GM13976 (cell line): Measurements from ENCODE around the gene ZBTB8A.
"Not testable (repeated sequence)": the region's sequence is repeated elsewhere in the genome, so short reads cannot be mapped to it uniquely, and the experiment has no call there.

Experiments
- DNase-seq: peaks from one replicate; pipeline ENCODE4 v3.0.0; 2012; ENCODE audit warnings: low spot score
- in situ Hi-C: fragments of 300-500 bp; cut with MboI; formaldehyde crosslinking; loops from one replicate; pipeline ENCODE4 v1.12.0; 2022; ENCODE audit warnings: low sequenced_read_pairs, mixed read lengths, inconsistent platforms; ENCODE audit not compliant: unreplicated experiment
- TF ChIP-seq, protein P1 (sequence below): IDR thresholded peaks from 2 replicates; pipeline ENCODE4 v1.5.1; 2012; ENCODE audit warnings: borderline replicate concordance, mild to moderate bottlenecking; ENCODE audit not compliant: insufficient read depth; ENCODE audit errors: extremely low read depth, missing control alignments, control extremely low read depth

Gene ZBTB8A

GRCh38 chr1:32639489-32640075 is 100.4 kb downstream of the ZBTB8A start:
- TF ChIP-seq, protein P1, sequence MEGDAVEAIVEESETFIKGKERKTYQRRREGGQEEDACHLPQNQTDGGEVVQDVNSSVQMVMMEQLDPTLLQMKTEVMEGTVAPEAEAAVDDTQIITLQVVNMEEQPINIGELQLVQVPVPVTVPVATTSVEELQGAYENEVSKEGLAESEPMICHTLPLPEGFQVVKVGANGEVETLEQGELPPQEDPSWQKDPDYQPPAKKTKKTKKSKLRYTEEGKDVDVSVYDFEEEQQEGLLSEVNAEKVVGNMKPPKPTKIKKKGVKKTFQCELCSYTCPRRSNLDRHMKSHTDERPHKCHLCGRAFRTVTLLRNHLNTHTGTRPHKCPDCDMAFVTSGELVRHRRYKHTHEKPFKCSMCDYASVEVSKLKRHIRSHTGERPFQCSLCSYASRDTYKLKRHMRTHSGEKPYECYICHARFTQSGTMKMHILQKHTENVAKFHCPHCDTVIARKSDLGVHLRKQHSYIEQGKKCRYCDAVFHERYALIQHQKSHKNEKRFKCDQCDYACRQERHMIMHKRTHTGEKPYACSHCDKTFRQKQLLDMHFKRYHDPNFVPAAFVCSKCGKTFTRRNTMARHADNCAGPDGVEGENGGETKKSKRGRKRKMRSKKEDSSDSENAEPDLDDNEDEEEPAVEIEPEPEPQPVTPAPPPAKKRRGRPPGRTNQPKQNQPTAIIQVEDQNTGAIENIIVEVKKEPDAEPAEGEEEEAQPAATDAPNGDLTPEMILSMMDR = no peak
- in situ Hi-C loops = no loop called here
- no peak for DNase-seq

GRCh38 chr1:32642292-32642827 is 103.1 kb downstream of the ZBTB8A start:
- in situ Hi-C loops, DNase-seq: not testable (repeated sequence)

DNA sequence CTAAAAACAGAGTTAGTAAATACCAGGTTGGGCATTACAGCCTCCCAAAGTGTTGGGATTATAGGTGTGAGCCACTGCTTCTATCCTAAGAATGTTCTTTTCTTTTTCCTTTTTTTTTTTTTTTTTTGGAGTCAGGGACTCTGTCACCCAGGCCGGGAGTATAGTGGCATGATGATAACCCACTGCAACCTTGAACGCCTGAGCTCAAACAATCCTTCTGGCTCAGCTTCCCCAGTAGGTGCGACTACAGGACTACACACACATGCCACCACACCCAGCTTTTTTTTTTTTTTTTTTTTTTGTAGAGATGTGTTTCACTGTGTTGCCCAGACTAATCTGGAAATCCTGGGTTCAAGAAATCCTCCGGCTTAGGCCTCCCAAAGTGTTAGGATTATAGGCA is 105.2 kb downstream of the ZBTB8A start:
- in situ Hi-C loops = no loop called here
- TF ChIP-seq, protein P1 = no peak
- DNase-seq = no peak

- in situ Hi-C loops = no loop called here
- no peak for DNase-seq
- TF ChIP-seq, protein P1 = no peak
Measured at GRCh38 chr1:32647308-32648134, 108.3 kb downstream of the ZBTB8A start.

GRCh38 chr1:32650248-32650751 is 111.1 kb downstream of the ZBTB8A start, which contains the start of gene ZBTB8OS:
Gene ZBTB8OS, minus strand, starts transcription at chr1:32650550. Its CDS starts 21 bp downstream, at chr1:32650529.
- in situ Hi-C loops = no loop called here
- TF ChIP-seq, protein P1 = no peak
- peak; percentile 87 for DNase-seq

DNA sequence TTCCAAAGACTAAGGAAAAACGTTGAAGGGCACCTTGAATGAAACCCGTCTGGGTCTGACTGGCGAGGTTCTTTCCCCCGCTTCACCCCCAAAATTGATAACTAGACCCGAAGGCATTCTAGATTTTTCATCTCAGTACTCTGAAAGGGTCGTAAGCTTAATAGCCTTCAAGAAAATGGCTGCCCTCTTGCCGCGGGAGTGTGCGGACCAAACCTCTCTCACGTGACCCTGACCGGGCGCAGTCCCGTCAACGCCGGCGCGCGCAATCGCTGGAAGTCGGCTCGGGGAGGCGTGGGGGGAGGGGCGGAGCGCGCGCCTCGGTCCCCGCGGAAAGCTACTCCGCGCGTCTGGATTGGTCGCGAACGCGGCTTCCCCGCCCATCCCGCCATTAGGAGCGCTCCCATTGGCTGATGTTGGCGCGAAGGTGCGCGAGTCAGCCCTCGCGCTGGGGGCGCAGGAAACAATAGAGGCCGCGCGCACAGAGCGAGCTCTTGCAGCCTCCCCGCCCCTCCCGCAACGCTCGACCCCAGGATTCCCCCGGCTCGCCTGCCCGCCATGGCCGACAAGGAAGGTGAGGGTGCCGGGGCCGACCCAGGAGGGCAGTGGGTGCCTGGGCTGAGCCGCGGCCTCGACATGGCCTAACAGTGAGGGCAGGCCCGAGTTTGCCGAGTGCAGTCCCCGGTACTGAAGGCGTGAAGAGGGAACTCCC is 111.7 kb downstream of the ZBTB8A start, which contains the start of gene RBBP4:
Gene RBBP4 (plus strand): TSS at position 457 of the 709 bp plus-strand sequence. CDS start 99 bp downstream, at position 556.
- TF ChIP-seq, protein P1 = no peak
- DNase-seq = peak; percentile 98
- in situ Hi-C loops = no loop called here
